GM12892 (cell line): ENCODE data around the gene CADPS.

Source experiments
- DNase-seq: peaks from one replicate; pipeline ENCODE4 v3.0.0; 2011; ENCODE audit not compliant: insufficient read length
- FAIRE-seq: peaks from 2 replicates; lab custom pipeline; 2011; peaks lifted over from hg19 to GRCh38; lab: Jason Lieb, UNC
- POLR2A ChIP-seq: IDR thresholded peaks from 2 replicates; pipeline ENCODE4 v1.6.1; 2011; ENCODE audit warnings: low read depth, low read length, control low read depth
- POLR2AphosphoS5 ChIP-seq: IDR thresholded peaks from 2 replicates; pipeline ENCODE4 v1.6.1; 2011; ENCODE audit warnings: low read depth, low read length, control low read depth
- TAF1 ChIP-seq: IDR thresholded peaks from 2 replicates; pipeline ENCODE4 v1.6.1; 2011; ENCODE audit warnings: low read depth, mild to moderate bottlenecking, control low read depth, low read length, borderline replicate concordance

The CADPS gene

GRCh38 chr3:62375655-62376453 is 499.4 kb downstream of the CADPS start:
- DNase-seq, result no peak
- no peak for FAIRE-seq
- no peak for TF ChIP-seq POLR2AphosphoS5
- no peak for TF ChIP-seq TAF1
- TF ChIP-seq POLR2A, result no peak

GRCh38 chr3:62374341-62375218 is 500.6 kb downstream of the CADPS start:
- DNase-seq (no peak), FAIRE-seq (no peak)
- TF ChIP-seq POLR2AphosphoS5 (no peak), POLR2A (no peak), TAF1 (no peak)

DNA sequence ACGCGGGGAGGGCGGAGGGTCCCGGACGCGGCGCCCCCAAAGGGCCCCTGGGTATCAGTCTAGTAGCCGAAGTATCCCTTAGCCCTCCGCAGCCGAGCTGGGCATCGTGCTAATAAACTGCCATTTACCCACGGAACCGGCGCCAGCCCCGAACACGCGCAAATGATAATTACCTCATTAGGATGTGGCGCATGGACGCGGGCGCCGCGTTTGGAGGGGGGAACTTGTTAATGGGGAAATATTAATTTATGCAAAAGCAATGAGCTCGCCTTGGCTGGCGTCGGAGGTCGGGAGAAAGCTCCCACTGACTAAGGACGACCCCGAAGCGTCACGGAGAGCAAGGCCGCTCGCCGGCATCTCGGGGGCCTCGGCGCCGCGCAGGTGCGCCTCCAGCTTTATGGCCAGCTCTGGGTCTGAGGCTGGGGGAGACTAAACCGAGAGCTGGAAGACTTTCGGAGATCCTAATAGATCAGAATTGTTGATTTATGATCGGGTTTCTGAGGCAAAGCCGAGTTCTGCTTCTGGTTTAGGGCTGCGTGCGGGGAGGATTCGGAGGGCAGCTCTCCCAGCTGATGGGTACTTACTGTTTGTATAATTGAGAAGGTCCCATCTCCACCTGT is 501.4 kb downstream of the CADPS start:
- DNase-seq (no peak), FAIRE-seq (no peak)
- TF ChIP-seq POLR2AphosphoS5, result no peak
- no peak for TF ChIP-seq POLR2A
- TF ChIP-seq TAF1, result no peak

GRCh38 chr3:62373215-62373614 is 502.0 kb downstream of the CADPS start, which contains the start of gene FEZF2:
TSS of gene FEZF2 (minus strand) at chr3:62373550. CDS start at chr3:62372868, 682 bp downstream.
- no peak for DNase-seq
- FAIRE-seq, result no peak

GRCh38 chr3:62372621-62373041 is 502.6 kb downstream of the CADPS start:
- no peak for FAIRE-seq
- TF ChIP-seq POLR2AphosphoS5 (no peak), TAF1 (no peak), POLR2A (no peak)
- no peak for DNase-seq

More at GRCh38 chr3:62373215-62373614, 502.0 kb downstream of the CADPS start, which contains the start of gene FEZF2:
- no peak for TF ChIP-seq POLR2AphosphoS5
- no peak for TF ChIP-seq POLR2A
- no peak for TF ChIP-seq TAF1

- no peak for DNase-seq
- no peak for TF ChIP-seq TAF1
- no peak for TF ChIP-seq POLR2AphosphoS5
- TF ChIP-seq POLR2A, result no peak
- no peak for FAIRE-seq
Observed at GRCh38 chr3:62371720-62372591, 503.3 kb downstream of the CADPS start.

DNA sequence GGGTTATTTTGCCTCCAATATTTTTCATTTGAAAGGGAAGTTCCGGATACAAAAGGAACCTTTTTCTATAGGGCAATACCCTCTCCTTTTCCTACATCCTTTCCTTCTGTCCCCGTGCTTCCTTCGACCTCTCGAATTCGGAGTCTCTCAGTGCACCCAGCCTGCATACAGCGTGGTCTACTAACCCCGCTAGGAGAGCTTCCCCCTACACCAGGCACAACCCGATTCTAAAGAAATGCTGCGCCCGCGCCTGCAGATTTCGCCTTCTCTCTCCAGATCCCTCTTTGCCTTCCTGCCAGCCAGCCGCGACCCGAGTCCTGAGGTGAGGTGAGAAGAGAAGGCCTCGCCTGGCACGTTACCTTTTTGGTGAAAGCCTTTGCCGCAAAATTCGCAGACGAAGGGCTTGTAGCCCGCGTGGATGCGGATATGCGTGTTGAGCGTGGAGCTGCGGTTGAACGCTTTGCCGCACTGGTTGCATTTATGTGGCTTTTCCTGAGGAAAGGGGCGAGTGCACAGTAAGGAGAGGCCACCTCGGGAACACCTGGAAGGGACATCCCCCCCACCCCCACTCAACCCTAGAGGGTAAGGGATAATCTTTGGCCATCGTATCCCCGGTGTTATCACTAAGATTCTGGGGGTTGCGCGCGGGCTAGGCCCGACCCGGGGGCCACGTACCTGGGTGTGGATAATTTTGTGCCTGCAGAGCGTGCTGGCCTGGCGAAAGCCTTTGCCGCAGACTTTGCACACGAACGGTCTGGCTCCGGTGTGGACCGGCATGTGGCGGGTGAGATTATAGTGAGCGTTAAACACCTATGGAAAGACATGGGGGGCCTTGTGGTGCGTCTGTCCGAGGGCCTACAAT is 504.1 kb downstream of the CADPS start:
- FAIRE-seq (no peak), DNase-seq (no peak)
- TF ChIP-seq TAF1 (no peak), POLR2A (no peak), POLR2AphosphoS5 (no peak)

DNA sequence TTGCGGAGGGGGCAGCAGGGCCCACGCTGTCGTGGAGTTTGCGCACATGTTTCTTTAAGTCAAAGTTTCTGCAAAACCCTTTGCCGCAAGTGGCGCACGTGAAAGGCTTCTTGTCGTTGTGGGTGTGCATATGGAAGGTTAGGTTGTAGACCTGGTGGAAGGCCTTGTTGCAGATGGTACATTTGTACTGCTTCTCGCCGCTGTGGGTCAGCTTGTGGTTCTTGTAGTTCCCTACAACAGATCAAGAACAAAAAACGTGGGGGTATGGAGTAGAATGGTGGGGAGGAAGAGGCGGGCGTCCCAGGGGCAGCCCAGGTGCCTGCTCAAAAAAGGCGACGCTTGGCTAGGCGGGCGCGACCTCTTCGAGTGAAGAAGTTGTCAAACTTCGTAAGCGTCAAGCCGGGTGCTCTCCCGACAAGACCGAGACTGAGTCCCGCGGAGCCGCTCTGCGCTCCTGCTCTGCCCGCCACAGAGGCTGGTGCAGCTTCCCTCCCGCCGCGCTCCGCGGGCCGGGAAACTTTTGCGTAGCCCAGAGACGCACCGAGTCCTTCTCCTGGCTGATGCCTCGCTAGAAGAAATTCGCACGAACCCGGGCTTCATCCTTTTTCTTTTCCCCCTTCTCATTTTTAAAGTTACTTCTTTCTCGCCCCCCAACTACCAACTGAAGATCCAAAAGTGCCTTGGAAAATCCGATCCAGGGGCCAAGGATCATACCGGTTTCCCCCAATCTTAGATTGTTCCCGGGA is 504.9 kb downstream of the CADPS start:
- no peak for DNase-seq
- TF ChIP-seq POLR2AphosphoS5 (no peak), TAF1 (no peak), POLR2A (no peak)
- FAIRE-seq, result no peak

GRCh38 chr3:62369476-62369743 is 505.8 kb downstream of the CADPS start:
- FAIRE-seq, result no peak
- no peak for DNase-seq
- TF ChIP-seq POLR2AphosphoS5 (no peak), POLR2A (no peak), TAF1 (no peak)
